Thymus (tissue), 11 donors: ENCODE results near the gene CBLN3. TPM values are rescaled to one million over a fixed set of nuclear protein-coding genes. Genes with fewer than 3 reads are reported as not detected.
A peak's percentile ranks its signal among the peaks of the same experiment; 100 is the strongest.

ENCODE experiments used
- DNase-seq, 9 donors: peaks; one replicate each; pipeline ENCODE4 v3.0.0-alpha.2; 2013; ENCODE audit warnings: low spot score in 9 of 9, low read depth in 6 of 9, missing footprints in 1 of 9
- H3K27ac ChIP-seq, 2 donors: one replicate each; pipeline ENCODE4 v1.5.1; 2013; ENCODE audit warnings: control low read depth in 1 of 2, low read depth in 1 of 2, low read length in 1 of 2, mild to moderate bottlenecking in 1 of 2, moderate library complexity in 1 of 2
- H3K27me3 ChIP-seq, 2 donors: one replicate each; pipeline ENCODE4 v1.5.1; 2013; ENCODE audit warnings: low read length in 1 of 2; ENCODE audit not compliant: control insufficient read depth in 2 of 2, insufficient read depth in 1 of 2
- H3K36me3 ChIP-seq, 2 donors: one replicate each; pipeline ENCODE4 v1.5.1; 2013; ENCODE audit warnings: low read length in 1 of 2, mild to moderate bottlenecking in 1 of 2, moderate library complexity in 1 of 2; ENCODE audit not compliant: control insufficient read depth in 2 of 2, insufficient read depth in 2 of 2
- H3K4me1 ChIP-seq, 2 donors: one replicate each; pipeline ENCODE4 v1.5.1; 2013; ENCODE audit warnings: low read length in 2 of 2; ENCODE audit not compliant: control insufficient read depth in 2 of 2, insufficient read depth in 2 of 2
- H3K4me3 ChIP-seq, 2 donors: one replicate each; pipeline ENCODE4 v1.5.1; 2013; ENCODE audit warnings: low read length in 2 of 2, control low read depth in 1 of 2, mild to moderate bottlenecking in 1 of 2
- H3K9me3 ChIP-seq, 2 donors: one replicate each; pipeline ENCODE4 v1.5.1; 2013; ENCODE audit warnings: low read length in 1 of 2, mild to moderate bottlenecking in 1 of 2; ENCODE audit not compliant: control insufficient read depth in 2 of 2, insufficient read depth in 1 of 2
- WGBS: extraction: QIAGEN DNeasy Blood & Tissue Kit; methylation state at CpG from one replicate; pipeline ENCODE4 v1.1.7; 2013; 5-methylcytosine and 5-hydroxymethylcytosine counted together
- polyA plus RNA-seq: library from polyadenylated mRNA; stranded (reverse); fragments of 200-250 nt; gene quantifications from one replicate; pipeline ENCODE4 v1.2.3, GENCODE V29; 2013
- total RNA-seq: library from RNA; stranded (reverse); fragments of 120-200 nt; gene quantifications from one replicate; pipeline ENCODE4 v1.2.4, GENCODE V29; 2013
- donor health status: healthy.

Gene CBLN3
- total and polyA plus RNA-seq, 2 donors = 2.8 to 9.5 TPM

GRCh38 chr14:24422261-24422660, 7.2 kb downstream of the CBLN3 start:
- H3K27ac ChIP-seq = no peak overlapping the region
- H3K9me3 ChIP-seq = no peaks in the 10 kb centered on the region
- H3K4me1 ChIP-seq = peaks cover 9 to 24% of the 10 kb centered on the region in 2 donors
- peak in 1 of 9 donors; percentile 50 for DNase-seq
- H3K27me3 ChIP-seq = no peaks in the 10 kb centered on the region
- no peak overlapping the region for H3K4me3 ChIP-seq
- H3K36me3 ChIP-seq = no peaks in the 10 kb centered on the region
- WGBS = 9% methylated on average over 4 of the region's 4 CpGs

DNA sequence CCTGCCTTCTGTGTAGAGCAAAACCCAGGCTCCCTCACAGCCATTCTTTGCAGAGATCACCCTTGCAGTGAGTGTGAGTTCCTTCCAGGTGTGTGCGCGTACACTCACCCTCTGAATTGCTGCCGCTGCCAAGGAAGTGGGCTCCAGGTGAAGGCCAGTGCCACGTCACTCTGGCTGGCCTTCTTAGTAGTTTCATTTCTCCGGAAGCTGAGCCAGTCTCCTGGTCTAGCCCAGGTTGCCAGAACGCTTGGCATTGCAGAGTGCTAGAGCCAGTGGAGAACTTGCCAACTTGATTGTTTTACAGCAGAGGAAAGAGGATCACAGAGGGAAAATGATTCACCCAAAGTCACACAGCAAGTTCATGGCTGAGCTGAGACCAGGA, 11.0 kb downstream of the CBLN3 start:
- peaks cover 6 to 14% of the 10 kb centered on the region in 2 donors for H3K4me1 ChIP-seq
- H3K27me3 ChIP-seq = no peaks in the 10 kb centered on the region
- DNase-seq = no peak
- no peak overlapping the region for H3K27ac ChIP-seq
- WGBS = 64% methylated on average over 6 of the region's 6 CpGs
- peaks cover 0 to 4% of the 10 kb centered on the region in 2 donors for H3K36me3 ChIP-seq
- H3K4me3 ChIP-seq = no peak overlapping the region
- H3K9me3 ChIP-seq = no peaks in the 10 kb centered on the region

DNA sequence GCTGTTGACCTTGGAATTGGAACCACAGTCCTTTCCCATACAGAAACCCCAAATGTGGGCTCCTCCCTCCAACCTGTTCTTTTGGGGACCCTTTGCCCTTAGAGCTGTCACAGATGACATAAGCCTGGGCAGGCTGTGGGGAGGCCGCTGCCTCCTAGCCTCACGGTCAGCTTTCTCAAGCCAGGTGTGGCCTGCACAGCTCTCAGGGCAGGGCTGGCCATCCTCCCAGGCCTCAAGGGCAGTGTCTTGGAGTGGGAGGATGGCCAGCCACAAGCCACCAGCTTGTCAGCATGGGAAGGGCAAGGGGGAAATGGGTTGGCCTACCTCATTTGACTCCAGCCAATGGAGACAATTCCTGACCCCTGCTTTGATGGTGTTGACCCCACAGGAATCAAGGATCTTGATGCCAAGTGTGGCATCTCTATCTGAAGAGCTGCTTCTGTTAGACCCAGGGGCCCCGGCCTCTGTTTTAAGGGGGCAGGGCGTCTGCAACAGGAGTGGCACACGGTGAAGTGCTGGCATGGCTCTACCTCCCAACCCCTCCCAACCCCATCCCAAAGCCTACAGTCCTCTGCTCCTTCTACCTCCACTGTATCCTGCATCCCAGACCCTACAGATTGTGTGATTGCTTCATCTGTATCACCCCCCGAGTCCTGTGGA, 11.5 kb downstream of the CBLN3 start:
- H3K36me3 ChIP-seq = peaks cover 0 to 4% of the 10 kb centered on the region in 2 donors
- WGBS = 95% methylated on average over 6 of the region's 6 CpGs
- H3K4me3 ChIP-seq = no peak overlapping the region
- no peak overlapping the region for H3K27ac ChIP-seq
- H3K27me3 ChIP-seq = no peaks in the 10 kb centered on the region
- no peaks in the 10 kb centered on the region for H3K9me3 ChIP-seq
- no peak for DNase-seq
- peaks cover 6 to 9% of the 10 kb centered on the region in 2 donors for H3K4me1 ChIP-seq

GRCh38 chr14:24416932-24417619, 12.4 kb downstream of the CBLN3 start:
- H3K36me3 ChIP-seq = peaks cover 0 to 4% of the 10 kb centered on the region in 2 donors
- no peaks in the 10 kb centered on the region for H3K27me3 ChIP-seq
- H3K4me3 ChIP-seq = no peak overlapping the region
- no peak for DNase-seq
- H3K4me1 ChIP-seq = peaks cover 0 to 1% of the 10 kb centered on the region in 2 donors
- WGBS = 96% methylated on average over 16 of the region's 16 CpGs
- no peak overlapping the region for H3K27ac ChIP-seq
- H3K9me3 ChIP-seq = no peaks in the 10 kb centered on the region

DNA sequence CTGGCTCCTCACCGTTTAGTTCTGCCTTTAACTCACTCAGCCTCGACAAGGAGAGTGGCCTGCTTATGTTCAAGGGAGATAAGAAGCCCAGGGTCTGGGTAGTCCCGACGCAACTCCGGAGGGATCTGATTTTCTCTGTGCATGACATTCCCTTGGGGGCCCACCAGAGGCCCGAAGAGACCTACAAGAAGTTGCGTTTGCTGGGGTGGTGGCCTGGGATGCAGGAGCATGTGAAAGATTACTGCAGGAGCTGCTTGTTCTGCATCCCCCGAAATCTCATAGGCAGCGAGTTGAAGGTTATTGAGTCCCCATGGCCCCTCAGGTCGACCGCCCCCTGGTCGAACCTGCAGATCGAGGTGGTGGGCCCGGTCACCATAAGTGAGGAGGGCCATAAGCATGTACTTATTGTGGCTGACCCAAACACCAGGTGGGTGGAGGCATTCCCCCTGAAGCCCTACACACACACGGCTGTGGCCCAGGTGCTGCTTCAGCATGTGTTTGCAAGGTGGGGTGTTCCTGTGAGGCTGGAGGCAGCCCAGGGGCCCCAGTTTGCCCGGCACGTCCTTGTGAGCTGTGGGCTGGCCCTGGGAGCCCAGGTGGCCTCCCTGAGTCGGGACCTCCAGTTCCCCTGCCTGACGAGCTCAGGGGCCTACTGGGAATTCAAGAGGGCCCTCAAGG, 13.1 kb downstream of the CBLN3 start:
- Histone ChIP-seq H3K4me3 (no peak overlapping the region), H3K36me3 (peaks cover 0 to 4% of the 10 kb centered on the region in 2 donors), H3K9me3 (no peaks in the 10 kb centered on the region), H3K4me1 (no peaks in the 10 kb centered on the region), H3K27ac (no peak overlapping the region), H3K27me3 (no peaks in the 10 kb centered on the region)
- DNase-seq = no peak
- 92% methylated on average over 19 of the region's 19 CpGs for WGBS

DNA sequence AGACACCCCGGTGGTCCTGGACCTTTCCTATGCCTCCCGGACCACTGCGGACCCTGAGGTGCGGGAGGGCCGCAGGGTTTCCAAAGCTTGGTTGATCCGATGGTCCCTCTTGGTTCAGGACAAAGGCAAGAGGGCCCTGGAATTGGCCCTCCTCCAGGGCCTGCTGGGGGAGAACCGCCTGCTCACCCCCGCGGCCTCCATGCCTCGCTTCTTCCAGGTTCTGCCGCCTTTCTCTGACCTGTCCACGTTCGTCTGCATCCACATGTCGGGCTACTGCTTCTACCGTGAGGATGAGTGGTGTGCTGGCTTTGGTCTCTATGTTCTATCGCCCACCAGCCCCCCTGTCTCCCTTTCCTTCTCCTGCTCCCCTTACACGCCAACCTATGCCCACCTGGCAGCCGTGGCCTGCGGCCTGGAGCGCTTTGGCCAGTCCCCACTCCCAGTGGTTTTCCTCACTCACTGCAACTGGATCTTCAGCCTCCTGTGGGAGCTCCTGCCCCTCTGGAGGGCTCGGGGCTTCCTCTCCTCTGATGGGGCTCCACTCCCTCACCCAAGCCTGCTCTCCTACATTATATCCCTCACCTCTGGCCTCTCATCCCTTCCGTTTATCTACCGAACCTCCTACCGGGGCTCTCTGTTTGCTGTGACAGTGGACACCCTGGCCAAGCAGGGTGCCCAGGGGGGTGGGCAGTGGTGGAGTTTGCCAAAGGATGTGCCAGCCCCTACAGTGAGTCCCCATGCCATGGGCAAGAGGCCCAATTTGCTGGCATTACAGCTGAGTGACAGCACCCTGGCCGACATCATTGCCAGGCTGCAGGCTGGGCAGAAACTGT, 13.8 kb downstream of the CBLN3 start:
- Histone ChIP-seq H3K4me1 (no peaks in the 10 kb centered on the region), H3K9me3 (no peaks in the 10 kb centered on the region), H3K27ac (no peak overlapping the region), H3K4me3 (no peak overlapping the region), H3K36me3 (peaks cover 0 to 4% of the 10 kb centered on the region in 2 donors), H3K27me3 (no peaks in the 10 kb centered on the region)
- DNase-seq = no peak
- WGBS = 97% methylated on average over 25 of the region's 25 CpGs

DNA sequence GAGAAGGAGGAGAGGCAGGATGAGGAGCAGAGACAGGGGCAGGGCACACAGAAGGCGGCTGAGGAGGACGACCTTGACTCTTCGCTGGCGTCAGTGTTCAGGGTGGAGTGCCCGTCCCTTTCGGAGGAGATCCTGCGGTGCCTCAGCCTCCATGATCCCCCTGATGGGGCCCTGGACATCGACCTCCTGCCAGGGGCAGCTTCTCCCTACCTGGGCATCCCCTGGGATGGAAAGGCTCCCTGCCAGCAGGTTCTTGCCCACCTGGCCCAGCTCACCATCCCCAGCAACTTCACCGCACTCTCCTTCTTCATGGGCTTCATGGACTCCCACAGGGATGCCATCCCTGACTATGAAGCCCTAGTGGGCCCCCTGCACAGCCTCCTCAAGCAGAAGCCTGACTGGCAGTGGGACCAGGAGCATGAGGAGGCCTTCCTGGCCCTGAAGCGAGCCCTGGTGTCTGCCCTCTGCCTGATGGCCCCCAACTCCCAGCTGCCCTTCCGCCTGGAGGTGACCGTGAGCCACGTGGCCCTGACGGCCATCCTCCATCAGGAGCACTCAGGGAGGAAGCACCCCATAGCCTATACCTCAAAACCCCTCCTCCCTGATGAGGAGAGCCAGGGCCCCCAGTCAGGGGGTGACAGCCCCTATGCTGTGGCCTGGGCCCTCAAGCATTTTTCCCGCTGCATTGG, 14.6 kb downstream of the CBLN3 start:
- Histone ChIP-seq H3K27me3 (no peaks in the 10 kb centered on the region), H3K4me3 (no peak overlapping the region), H3K36me3 (peaks cover 0 to 4% of the 10 kb centered on the region in 2 donors), H3K4me1 (no peaks in the 10 kb centered on the region), H3K9me3 (no peaks in the 10 kb centered on the region), H3K27ac (no peak overlapping the region)
- DNase-seq = no peak
- 95% methylated on average over 15 of the region's 15 CpGs for WGBS

GRCh38 chr14:24414077-24414476, 15.4 kb downstream of the CBLN3 start:
- Histone ChIP-seq H3K9me3 (no peaks in the 10 kb centered on the region), H3K4me1 (no peaks in the 10 kb centered on the region), H3K36me3 (peaks cover 0 to 4% of the 10 kb centered on the region in 2 donors), H3K27me3 (no peaks in the 10 kb centered on the region), H3K27ac (no peak overlapping the region), H3K4me3 (no peak overlapping the region)
- WGBS = 98% methylated on average over 1 of the region's 1 CpG
- no peak for DNase-seq
